Gastrocnemius medialis (tissue), 4 donors: ENCODE measurements around the gene FANCC. TPM values are rescaled to one million over a fixed set of nuclear protein-coding genes. Genes with fewer than 3 reads are reported as not detected.

Source experiments
- ATAC-seq, 2 donors: fragments of 150-250 bp; one replicate each; pipeline ENCODE4 v1.9.1; 2016
- DNase-seq, 2 donors: peaks; one replicate each; pipeline ENCODE4 v3.0.0-alpha.2; 2019
- H3K27ac ChIP-seq, 4 donors: fragments of 200-600 bp; sonication (generic); 1 replicate in 1 of 4; 2 replicates in 3 of 4; pipeline ENCODE4 v1.5.1; 2016 to 2018; ENCODE audit warnings: mild to moderate bottlenecking in 2 of 4, moderate library complexity in 1 of 4
- H3K27me3 ChIP-seq, 3 donors: fragments of 200-600 bp; sonication (generic) in 2 of 3; 1 replicate in 1 of 3; 2 replicates in 2 of 3; pipeline versions ENCODE4 v1.5.1 to v1.6.0; 2016 to 2019; ENCODE audit warnings: mild to moderate bottlenecking in 1 of 3, moderate library complexity in 1 of 3
- H3K36me3 ChIP-seq, 2 donors: fragments of 200-600 bp; sonication (generic) in 1 of 2; one replicate each; pipeline ENCODE4 v1.5.1; 2017 to 2018
- H3K4me1 ChIP-seq, 2 donors: fragments of 200-600 bp; sonication (generic) in 1 of 2; one replicate each; pipeline ENCODE4 v1.5.1; 2016 to 2017; ENCODE audit warnings: mild to moderate bottlenecking in 2 of 2
- H3K4me3 ChIP-seq, 4 donors: fragments of 200-600 bp; sonication (generic) in 3 of 4; 1 replicate in 1 of 4; 2 replicates in 3 of 4; pipeline ENCODE4 v1.5.1; 2016 to 2019; ENCODE audit warnings: mild to moderate bottlenecking in 2 of 4
- H3K9me3 ChIP-seq, 3 donors: fragments of 200-600 bp; sonication (generic) in 2 of 3; 1 replicate in 1 of 3; 2 replicates in 2 of 3; pipeline ENCODE4 v1.5.1; 2016 to 2019
- POLR2A ChIP-seq, 2 donors: fragments of 450-650 bp; IDR thresholded peaks; one replicate each; pipeline ENCODE4 v1.6.1; 2017; ENCODE audit warnings: antibody characterized with exemption in 2 of 2, mild to moderate bottlenecking in 2 of 2, moderate library complexity in 2 of 2
- in situ Hi-C, 4 donors: fragments of 200-750 bp; cut with MboI; loops; one replicate each; pipeline versions ENCODE4 v1.15.0 to v1.8.0; 2017; ENCODE audit warnings: low sequenced_read_pairs in 4 of 4
- intact Hi-C: fragments of 100-400 bp; cut with DNase I; formaldehyde crosslinking; loops from one replicate; pipeline ENCODE4 v1.15.1; 2023; ENCODE audit warnings: low total_unique reads
- total RNA-seq, 4 donors: library from RNA; depleted of rRNA; stranded (reverse); fragments of >200 nt; gene quantifications; one replicate each; pipeline versions ENCODE4 v1.1.0 to v1.2.3, GENCODE V29; 2016
- TF ChIP-seq, protein P1 (sequence below), 5 experiments: fragments of 450-650 bp in 3 of 5; fragments of 200-600 bp in 2 of 5; sonication (generic) in 2 of 5; IDR thresholded peaks in 4 of 5; conservative IDR thresholded peaks in 1 of 5; 1 replicate in 4 of 5; 2 replicates in 1 of 5; pipeline ENCODE4 v1.5.1; 2016 to 2019; ENCODE audit warnings: antibody characterized with exemption in 5 of 5, mild to moderate bottlenecking in 3 of 5, moderate library complexity in 3 of 5

FANCC gene
- total RNA-seq, 4 donors from 2014 or later, result 1.2 to 4.8 (median 2.5) TPM

DNA sequence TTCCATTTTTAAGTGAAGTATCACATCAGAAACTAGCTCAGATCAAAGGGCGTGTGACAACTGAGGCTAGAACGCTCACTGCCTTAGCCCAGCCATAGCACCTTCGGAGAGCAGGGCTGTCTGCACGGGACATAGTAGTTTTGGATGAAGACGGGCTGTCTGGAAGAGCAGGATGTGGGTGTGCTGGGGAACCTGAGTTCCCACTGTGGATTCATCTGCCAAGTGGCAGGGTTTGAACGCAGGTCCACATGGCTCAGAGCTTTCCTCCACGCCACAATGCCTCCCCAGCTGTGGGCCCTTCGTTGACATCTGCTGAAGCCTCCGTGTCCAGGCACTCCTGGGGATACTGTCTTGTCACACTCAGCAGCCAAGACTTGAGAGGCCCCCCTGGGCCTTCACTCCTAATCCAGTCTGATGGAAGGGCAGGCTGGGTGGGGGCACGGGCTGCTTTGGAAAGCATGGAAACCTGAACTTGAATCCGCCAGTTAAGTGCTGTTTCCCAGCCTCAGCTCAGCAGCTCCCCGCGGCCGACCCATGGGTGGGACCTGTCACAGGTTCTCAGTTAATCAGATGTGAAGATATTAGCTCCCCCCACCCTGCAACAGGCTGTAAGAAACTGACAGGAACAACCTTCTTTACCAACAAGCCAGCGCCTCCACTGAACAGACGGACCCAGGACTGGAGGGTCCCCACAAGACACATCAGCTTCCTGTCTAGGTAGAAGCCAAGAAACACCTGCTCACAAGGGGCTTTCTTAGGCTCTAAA lies 228.1 kb downstream of the FANCC start:
- no peaks in the 10 kb centered on the region for H3K27me3 ChIP-seq
- H3K4me1 ChIP-seq, result peaks cover 86 to 88% of the 10 kb centered on the region in 2 donors
- H3K27ac ChIP-seq, result peak overlapping the region; percentile 87 to 96 (median 90)
- in situ Hi-C loops (no loop called here), intact Hi-C loops (loop anchor here (5.0 to 10.0 kb wide), 3 partner anchors 82 to 415 kb away; no protein-coding TSS in a partner anchor)
- H3K9me3 ChIP-seq, result no peaks in the 10 kb centered on the region
- H3K4me3 ChIP-seq, result no peak overlapping the region
- peaks cover 0 to 5% of the 10 kb centered on the region in 2 donors for H3K36me3 ChIP-seq
- no peak for TF ChIP-seq POLR2A (IDR thresholded peaks at IDR 0.05)
- TF ChIP-seq, protein P1, sequence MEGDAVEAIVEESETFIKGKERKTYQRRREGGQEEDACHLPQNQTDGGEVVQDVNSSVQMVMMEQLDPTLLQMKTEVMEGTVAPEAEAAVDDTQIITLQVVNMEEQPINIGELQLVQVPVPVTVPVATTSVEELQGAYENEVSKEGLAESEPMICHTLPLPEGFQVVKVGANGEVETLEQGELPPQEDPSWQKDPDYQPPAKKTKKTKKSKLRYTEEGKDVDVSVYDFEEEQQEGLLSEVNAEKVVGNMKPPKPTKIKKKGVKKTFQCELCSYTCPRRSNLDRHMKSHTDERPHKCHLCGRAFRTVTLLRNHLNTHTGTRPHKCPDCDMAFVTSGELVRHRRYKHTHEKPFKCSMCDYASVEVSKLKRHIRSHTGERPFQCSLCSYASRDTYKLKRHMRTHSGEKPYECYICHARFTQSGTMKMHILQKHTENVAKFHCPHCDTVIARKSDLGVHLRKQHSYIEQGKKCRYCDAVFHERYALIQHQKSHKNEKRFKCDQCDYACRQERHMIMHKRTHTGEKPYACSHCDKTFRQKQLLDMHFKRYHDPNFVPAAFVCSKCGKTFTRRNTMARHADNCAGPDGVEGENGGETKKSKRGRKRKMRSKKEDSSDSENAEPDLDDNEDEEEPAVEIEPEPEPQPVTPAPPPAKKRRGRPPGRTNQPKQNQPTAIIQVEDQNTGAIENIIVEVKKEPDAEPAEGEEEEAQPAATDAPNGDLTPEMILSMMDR (IDR thresholded peaks at IDR 0.05 in 4 of 5, conservative IDR thresholded peaks at IDR 0.05 in 1 of 5), result no peak
- ATAC-seq, result no peak
- peak in 1 of 2 donors; percentile 33 for DNase-seq

GRCh38 chr9:95088421-95089161 lies 228.9 kb downstream of the FANCC start:
- in situ Hi-C loops (no loop called here), intact Hi-C loops (no loop called here)
- H3K27me3 ChIP-seq, result no peaks in the 10 kb centered on the region
- peaks cover 0 to 5% of the 10 kb centered on the region in 2 donors for H3K36me3 ChIP-seq
- no peaks in the 10 kb centered on the region for H3K9me3 ChIP-seq
- ATAC-seq (no peak), DNase-seq (peak in 1 of 2 donors; percentile 25)
- peak overlapping the region; percentile 87 to 96 (median 90) for H3K27ac ChIP-seq
- no peak overlapping the region for H3K4me3 ChIP-seq
- TF ChIP-seq, protein P1 (IDR thresholded peaks at IDR 0.05 in 4 of 5, conservative IDR thresholded peaks at IDR 0.05 in 1 of 5), result no peak
- TF ChIP-seq POLR2A (IDR thresholded peaks at IDR 0.05), result no peak
- H3K4me1 ChIP-seq, result peaks cover 86% of the 10 kb centered on the region in 2 donors

DNA sequence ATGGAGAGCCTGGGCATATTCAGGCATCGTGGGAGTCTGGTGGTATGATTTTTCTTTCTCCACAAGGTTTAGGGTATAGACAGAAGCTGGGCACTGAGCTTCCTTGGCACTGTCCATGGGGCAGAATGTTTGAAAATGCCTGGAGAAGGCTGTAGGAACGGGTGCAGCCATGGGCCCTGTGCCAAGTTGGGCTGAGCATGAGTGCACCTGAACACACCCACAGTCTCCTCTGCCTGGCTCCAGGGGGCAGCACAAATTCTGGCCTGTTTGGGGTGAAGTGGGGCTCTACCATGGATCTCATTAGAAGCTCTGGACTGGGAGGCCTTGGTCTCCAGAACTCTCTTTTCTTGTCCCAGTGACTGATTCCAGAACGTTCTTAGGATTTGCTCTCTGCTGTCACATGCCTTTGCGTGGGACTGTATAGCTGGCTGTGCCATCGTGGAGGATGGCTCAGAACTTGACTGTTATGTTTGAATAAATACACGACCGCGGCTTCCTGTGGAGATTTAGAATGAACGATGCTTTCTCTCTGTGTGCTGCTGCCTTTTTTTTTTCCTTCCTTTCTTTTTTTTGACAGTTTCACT lies 229.8 kb downstream of the FANCC start:
- peak in 1 of 2 donors; percentile 30 for DNase-seq
- Histone ChIP-seq H3K4me1 (peaks cover 84 to 86% of the 10 kb centered on the region in 2 donors), H3K27me3 (no peaks in the 10 kb centered on the region), H3K4me3 (no peak overlapping the region), H3K36me3 (peaks cover 0 to 10% of the 10 kb centered on the region in 2 donors), H3K27ac (peak overlapping the region; percentile 87 to 96 (median 90)), H3K9me3 (no peaks in the 10 kb centered on the region)
- no peak for TF ChIP-seq POLR2A (IDR thresholded peaks at IDR 0.05)
- TF ChIP-seq, protein P1 (IDR thresholded peaks at IDR 0.05 in 4 of 5, conservative IDR thresholded peaks at IDR 0.05 in 1 of 5), result no peak
- ATAC-seq, result no peak
- intact Hi-C loops (loop anchor here (1.0 kb wide), 1 partner anchor 50 kb away; no protein-coding TSS in a partner anchor), in situ Hi-C loops (no loop called here)

DNA sequence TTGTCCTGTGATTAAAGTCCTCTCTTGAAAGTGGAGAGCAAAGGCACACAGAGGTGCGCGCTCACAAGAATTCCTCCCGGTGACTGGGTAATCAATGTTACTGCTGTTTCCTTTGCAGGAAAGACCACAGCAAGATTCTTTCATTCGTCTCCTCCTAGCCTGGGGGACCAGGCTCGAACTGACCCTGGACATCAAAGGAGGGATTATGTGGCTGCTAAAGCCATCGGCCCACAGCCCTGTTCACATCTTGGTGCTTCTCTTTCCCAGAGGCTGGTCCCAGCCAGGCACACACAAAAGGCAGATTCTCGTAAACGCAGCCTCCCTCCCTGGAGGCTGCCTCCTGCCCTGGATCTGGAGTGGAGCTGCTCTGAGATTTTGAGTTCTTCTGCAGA lies 230.9 kb downstream of the FANCC start:
- no peaks in the 10 kb centered on the region for H3K9me3 ChIP-seq
- H3K4me3 ChIP-seq, result no peak overlapping the region
- no peak for TF ChIP-seq POLR2A (IDR thresholded peaks at IDR 0.05)
- TF ChIP-seq, protein P1 (IDR thresholded peaks at IDR 0.05 in 4 of 5, conservative IDR thresholded peaks at IDR 0.05 in 1 of 5), result no peak
- H3K27ac ChIP-seq, result peak overlapping the region; percentile 84 to 96 (median 91)
- ATAC-seq (no peak), DNase-seq (peak in 1 of 2 donors; percentile 8)
- peaks cover 0 to 11% of the 10 kb centered on the region in 2 donors for H3K36me3 ChIP-seq
- intact Hi-C loops (no loop called here), in situ Hi-C loops (no loop called here)
- H3K27me3 ChIP-seq, result no peaks in the 10 kb centered on the region
- H3K4me1 ChIP-seq, result peaks cover 82 to 85% of the 10 kb centered on the region in 2 donors
